HFFc6 (cell line): Measurements from ENCODE around the gene PSMA4. TPM values are rescaled to one million over a fixed set of nuclear protein-coding genes. Genes with fewer than 3 reads are reported as not detected.

Source experiments
- DNase-seq: peaks from one replicate; pipeline ENCODE4 v3.0.0-alpha.2; 2018
- H3K27ac Mint-ChIP-seq: 2 replicates; pipeline ENCODE4 v1.8.0; 2020; ENCODE audit warnings: mild to moderate bottlenecking, mixed read lengths
- H3K27me3 Mint-ChIP-seq: 2 replicates; pipeline ENCODE4 v1.8.0; 2021; ENCODE audit warnings: mild to moderate bottlenecking, moderate library complexity, mixed read lengths; ENCODE audit not compliant: insufficient read depth
- H3K36me3 Mint-ChIP-seq: 2 replicates; pipeline ENCODE4 v1.8.0; 2021; ENCODE audit warnings: low read depth, mixed read lengths
- H3K4me1 Mint-ChIP-seq: 2 replicates; pipeline ENCODE4 v1.8.0; 2020; ENCODE audit warnings: low read depth, mixed read lengths
- H3K4me3 Mint-ChIP-seq: 2 replicates; pipeline ENCODE4 v1.8.0; 2020; ENCODE audit warnings: mild to moderate bottlenecking, moderate library complexity, mixed read lengths
- H3K9me3 Mint-ChIP-seq: 2 replicates; pipeline ENCODE4 v1.8.0; 2020; ENCODE audit warnings: mild to moderate bottlenecking, mixed read lengths
- CTCF ChIP-seq: fragments of 200-600 bp; sonication (generic); IDR thresholded peaks from 2 replicates; pipeline ENCODE4 v1.5.0; 2021; ENCODE audit warnings: antibody characterized with exemption, mild to moderate bottlenecking
- total RNA-seq, 6 experiments: library from RNA; stranded (reverse); fragmentation: NEBNext Ultra II Directional; extraction: Animal tissue kit (Norgen Biotek cat#: 25700); gene quantifications; 2 replicates in 1 of 6; 3 replicates in 5 of 6; pipeline ENCODE4 v1.2.3, GENCODE V29; 2021

PSMA4 gene
- total RNA-seq, 6 experiments from 2014 or later: 181 to 242 (median 217) TPM

- Mint-ChIP-seq H3K36me3 (peaks cover 9% of the 10 kb centered on the region), H3K27me3 (peaks cover 3% of the 10 kb centered on the region; the same call in 1 of the 2 replicates), H3K27ac (peak overlapping the region; percentile 96), H3K4me1 (peaks cover 21% of the 10 kb centered on the region), H3K4me3 (peak overlapping the region; percentile 98), H3K9me3 (no peaks in the 10 kb centered on the region)
- TF ChIP-seq CTCF: peak; percentile 16
- DNase-seq: no peak
Observed at GRCh38 chr15:78540871-78541743, 863 bp downstream of the PSMA4 start.

- peaks cover 3% of the 10 kb centered on the region; the same call in 1 of the 2 replicates for H3K27me3 Mint-ChIP-seq
- no peak for TF ChIP-seq CTCF
- H3K36me3 Mint-ChIP-seq: peaks cover 9% of the 10 kb centered on the region
- H3K27ac Mint-ChIP-seq: peak overlapping the region; percentile 96
- H3K4me3 Mint-ChIP-seq: peak overlapping the region; percentile 98
- no peak for DNase-seq
- H3K4me1 Mint-ChIP-seq: peaks cover 21% of the 10 kb centered on the region
- H3K9me3 Mint-ChIP-seq: no peaks in the 10 kb centered on the region
Observed at GRCh38 chr15:78541744-78542034, 1.4 kb downstream of the PSMA4 start.

DNA sequence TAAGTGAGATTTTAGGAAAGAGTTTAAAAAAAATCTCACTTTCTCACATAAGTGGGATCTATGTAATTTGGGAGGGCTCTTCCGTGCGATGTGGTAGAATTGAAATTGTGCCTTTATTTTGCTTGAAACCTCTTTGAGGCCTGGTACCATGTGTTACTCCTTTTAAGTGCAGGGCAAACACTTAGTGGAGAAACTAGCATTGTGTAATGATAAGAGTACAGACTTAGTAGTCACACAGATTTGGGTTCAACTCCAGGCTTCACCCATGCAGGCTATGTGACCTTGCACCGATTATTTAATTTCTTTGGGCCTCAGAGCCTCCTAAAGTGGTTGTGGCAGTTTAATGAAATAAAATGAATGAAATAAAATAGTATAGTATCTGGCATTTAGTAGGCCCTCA, 2.4 kb downstream of the PSMA4 start:
- DNase-seq: no peak
- H3K36me3 Mint-ChIP-seq: peaks cover 9% of the 10 kb centered on the region

DNA sequence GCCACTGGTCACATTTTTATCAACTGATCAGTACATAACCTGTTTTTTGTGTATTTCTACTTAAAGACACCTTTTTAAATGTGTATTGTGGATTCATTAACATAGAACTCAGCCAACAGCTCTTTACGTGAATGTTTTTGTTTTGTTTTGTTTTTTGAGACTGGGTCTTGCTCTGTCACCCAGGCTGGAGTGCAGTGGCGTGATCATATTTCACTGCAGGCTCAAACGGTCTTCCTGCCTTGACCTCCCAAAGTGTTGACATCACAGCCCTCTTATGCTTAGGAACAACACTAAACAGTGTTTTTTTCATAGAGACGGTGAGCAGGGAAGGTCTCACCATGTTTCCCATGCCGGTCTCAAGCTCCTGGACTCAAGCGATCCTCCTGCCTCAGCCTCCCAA, 9.9 kb downstream of the PSMA4 start:
- no peaks in the 10 kb centered on the region for H3K27me3 Mint-ChIP-seq
- no peak for DNase-seq
- H3K4me3 Mint-ChIP-seq: no peak overlapping the region
- no peaks in the 10 kb centered on the region for H3K9me3 Mint-ChIP-seq
- no peak overlapping the region for H3K27ac Mint-ChIP-seq
- no peaks in the 10 kb centered on the region for H3K4me1 Mint-ChIP-seq
- no peak for TF ChIP-seq CTCF
- peaks cover 10% of the 10 kb centered on the region for H3K36me3 Mint-ChIP-seq

More for the DNA sequence above, 2.4 kb downstream of the PSMA4 start:
- TF ChIP-seq CTCF: no peak
- Mint-ChIP-seq H3K9me3 (no peaks in the 10 kb centered on the region), H3K4me1 (peaks cover 21% of the 10 kb centered on the region), H3K27me3 (peaks cover 3% of the 10 kb centered on the region; the same call in 1 of the 2 replicates), H3K27ac (no peak overlapping the region), H3K4me3 (peak overlapping the region; percentile 98)

DNA sequence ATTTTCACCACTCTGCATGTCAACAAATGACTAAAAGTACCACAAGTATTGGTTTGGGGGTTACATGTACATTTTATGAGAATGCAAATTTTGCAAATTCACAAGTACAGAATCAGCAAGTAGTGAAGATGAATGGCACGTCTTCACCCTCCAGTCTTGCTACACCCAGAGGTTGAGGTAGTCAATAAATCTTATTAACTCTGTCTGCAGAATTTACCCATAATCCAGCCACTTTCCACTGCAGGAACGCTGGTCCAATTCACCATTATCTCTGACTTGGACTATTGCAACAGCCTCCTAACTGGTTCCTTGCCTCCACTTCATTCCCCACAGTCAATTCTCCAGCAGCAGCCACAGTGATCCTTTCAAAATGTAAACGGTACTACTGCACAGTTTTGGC, 10.6 kb downstream of the PSMA4 start:
- Mint-ChIP-seq H3K4me1 (no peaks in the 10 kb centered on the region), H3K4me3 (no peak overlapping the region), H3K27ac (no peak overlapping the region), H3K27me3 (no peaks in the 10 kb centered on the region), H3K9me3 (no peaks in the 10 kb centered on the region), H3K36me3 (peaks cover 10% of the 10 kb centered on the region)
- no peak for DNase-seq
- TF ChIP-seq CTCF: no peak
